SU-DHL-6 (cell line): ENCODE data around the gene NELL1.

Experiments
- EZH2phosphoT487 ChIP-seq: fragments of 200-600 bp; sonication (generic), shearing (Covaris generic); conservative IDR thresholded peaks from 2 replicates; pipeline ENCODE4 v1.6.1; 2018; ENCODE audit warnings: mild to moderate bottlenecking, antibody characterized with exemption, low read length, moderate library complexity, mixed read lengths
- TF ChIP-seq, protein P1 (sequence below): fragments of 200-600 bp; sonication (generic); IDR thresholded peaks from one replicate; pipeline ENCODE4 v1.5.1; 2017; ENCODE audit warnings: antibody characterized with exemption, mild to moderate bottlenecking, low read length, moderate library complexity; ENCODE audit not compliant: insufficient read depth, poor library complexity, severe bottlenecking

DNA sequence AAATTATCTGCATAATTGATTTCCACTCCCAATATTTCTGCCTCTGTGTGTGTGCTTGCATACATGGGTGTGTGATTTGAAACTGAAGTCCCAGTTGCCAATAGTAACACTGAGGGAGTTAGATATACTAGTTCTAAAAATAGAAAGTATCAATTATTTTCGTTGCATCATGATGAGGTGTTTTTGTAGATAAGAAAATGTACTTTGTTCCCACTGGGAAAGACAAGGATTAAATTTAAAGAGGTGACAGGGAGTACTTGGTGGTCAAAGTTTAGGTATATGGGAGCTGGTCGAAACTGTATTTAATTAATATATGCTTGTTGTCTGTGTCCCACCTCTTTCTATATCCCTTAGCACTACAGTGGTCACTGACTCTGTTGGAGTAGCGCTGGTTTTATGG lies 444.5 kb downstream of the NELL1 start:
- TF ChIP-seq, protein P1, sequence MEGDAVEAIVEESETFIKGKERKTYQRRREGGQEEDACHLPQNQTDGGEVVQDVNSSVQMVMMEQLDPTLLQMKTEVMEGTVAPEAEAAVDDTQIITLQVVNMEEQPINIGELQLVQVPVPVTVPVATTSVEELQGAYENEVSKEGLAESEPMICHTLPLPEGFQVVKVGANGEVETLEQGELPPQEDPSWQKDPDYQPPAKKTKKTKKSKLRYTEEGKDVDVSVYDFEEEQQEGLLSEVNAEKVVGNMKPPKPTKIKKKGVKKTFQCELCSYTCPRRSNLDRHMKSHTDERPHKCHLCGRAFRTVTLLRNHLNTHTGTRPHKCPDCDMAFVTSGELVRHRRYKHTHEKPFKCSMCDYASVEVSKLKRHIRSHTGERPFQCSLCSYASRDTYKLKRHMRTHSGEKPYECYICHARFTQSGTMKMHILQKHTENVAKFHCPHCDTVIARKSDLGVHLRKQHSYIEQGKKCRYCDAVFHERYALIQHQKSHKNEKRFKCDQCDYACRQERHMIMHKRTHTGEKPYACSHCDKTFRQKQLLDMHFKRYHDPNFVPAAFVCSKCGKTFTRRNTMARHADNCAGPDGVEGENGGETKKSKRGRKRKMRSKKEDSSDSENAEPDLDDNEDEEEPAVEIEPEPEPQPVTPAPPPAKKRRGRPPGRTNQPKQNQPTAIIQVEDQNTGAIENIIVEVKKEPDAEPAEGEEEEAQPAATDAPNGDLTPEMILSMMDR = no peak
- no peak for TF ChIP-seq EZH2phosphoT487
